GM12874 (cell line): ENCODE measurements around the gene HS6ST2.

Source experiments
- TF ChIP-seq, protein P1 (sequence below): IDR thresholded peaks from 2 replicates; pipeline ENCODE4 v1.5.1; 2011; ENCODE audit warnings: low read depth, mild to moderate bottlenecking, control low read depth, low read length, moderate library complexity; ENCODE audit not compliant: insufficient read depth

The HS6ST2 gene

DNA sequence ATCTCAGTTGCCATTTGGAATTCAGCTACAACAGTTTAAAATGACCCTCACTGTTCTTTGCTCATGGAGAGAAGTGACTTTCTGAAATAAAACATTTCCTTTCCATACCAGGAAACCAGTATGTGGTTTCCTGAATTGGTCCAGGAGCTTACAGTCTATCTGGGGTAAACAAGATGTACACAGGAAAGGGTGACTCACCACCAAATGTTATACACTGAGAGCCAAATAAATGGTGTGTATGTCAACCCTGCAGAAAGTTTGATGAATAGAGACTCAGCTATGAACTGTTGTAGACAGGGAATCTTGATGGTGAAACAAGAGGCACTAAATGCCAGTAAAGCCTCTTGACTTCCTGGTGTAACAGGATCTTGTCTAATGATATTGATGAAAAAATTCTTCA, 100.4 kb downstream of the HS6ST2 start:
- TF ChIP-seq, protein P1, sequence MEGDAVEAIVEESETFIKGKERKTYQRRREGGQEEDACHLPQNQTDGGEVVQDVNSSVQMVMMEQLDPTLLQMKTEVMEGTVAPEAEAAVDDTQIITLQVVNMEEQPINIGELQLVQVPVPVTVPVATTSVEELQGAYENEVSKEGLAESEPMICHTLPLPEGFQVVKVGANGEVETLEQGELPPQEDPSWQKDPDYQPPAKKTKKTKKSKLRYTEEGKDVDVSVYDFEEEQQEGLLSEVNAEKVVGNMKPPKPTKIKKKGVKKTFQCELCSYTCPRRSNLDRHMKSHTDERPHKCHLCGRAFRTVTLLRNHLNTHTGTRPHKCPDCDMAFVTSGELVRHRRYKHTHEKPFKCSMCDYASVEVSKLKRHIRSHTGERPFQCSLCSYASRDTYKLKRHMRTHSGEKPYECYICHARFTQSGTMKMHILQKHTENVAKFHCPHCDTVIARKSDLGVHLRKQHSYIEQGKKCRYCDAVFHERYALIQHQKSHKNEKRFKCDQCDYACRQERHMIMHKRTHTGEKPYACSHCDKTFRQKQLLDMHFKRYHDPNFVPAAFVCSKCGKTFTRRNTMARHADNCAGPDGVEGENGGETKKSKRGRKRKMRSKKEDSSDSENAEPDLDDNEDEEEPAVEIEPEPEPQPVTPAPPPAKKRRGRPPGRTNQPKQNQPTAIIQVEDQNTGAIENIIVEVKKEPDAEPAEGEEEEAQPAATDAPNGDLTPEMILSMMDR = no peak

DNA sequence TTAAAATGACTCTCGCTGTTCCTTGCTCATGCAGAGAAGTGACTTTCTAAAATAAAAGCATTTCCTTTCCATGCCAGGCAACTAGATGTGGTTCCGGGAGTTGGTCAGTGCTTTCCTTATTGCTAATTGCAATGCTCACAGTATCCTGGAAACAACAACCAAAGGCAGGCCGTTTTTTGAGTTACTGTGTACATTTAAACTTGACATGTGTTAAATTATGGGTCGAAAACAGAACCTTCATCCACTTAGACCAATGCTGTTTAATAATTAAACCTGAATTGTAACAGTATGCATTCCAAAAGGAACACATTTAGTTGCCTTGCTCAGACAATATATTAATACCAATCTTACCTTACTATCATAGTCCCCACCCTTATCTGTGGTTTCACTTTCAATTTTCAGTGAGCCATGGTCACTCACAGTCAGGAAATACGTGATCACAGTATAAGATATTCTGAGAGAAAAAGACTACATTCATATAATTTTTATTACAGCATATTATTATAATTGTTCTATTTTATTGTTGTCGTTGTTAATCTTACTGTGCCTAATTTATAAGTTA, 102.6 kb downstream of the HS6ST2 start:
- TF ChIP-seq, protein P1 = no peak

DNA sequence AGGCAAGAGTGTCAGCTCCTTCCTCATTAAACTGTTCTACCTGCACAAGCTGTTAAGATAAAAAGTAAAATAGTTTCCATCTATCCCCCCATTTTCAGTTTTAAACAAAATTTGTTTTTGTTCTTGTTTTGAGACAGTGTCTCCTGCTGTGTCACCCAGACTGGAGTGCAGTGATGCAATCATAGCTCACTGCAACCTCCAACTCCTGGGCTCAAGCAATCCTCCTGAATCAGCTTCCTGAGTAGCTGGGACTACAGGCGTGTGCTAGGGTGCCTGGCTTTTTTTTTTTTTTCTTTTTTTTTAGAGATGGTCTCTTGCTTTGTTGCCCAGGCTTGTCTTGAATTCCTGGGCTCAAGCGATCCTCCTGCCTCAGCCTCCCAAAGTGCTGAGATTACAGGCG, 105.4 kb downstream of the HS6ST2 start:
- TF ChIP-seq, protein P1 = no peak

DNA sequence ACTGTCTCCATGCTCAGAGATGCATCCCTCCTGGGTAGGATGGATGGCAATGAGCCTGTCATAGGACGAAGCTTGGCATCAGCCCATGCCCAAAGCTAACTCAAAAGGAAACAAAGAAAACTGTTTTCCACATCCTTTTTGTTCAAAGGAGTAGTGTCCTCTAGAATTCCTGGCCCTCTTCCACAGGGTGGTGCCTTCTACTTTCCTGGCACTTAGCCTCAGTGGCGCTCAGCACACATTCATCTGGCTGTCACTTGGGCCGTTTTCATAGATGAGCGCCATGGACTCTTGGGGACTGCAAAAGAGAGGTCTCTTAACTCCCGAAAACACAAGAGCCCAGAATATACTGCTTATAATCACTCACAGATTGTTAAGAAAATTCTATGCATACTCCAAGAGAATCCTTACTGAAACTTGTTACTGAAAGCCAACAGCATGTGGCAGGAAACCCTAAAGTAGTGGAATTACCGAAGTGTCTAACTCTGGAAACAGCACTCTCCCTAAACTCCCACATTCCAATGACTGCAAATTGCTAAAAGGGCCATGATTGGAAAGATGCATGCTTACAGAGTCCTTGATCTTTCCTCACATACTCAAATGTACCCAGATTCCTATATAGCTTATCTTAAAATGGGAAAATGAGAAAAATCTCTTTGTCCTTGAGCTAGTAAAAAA, 110.0 kb downstream of the HS6ST2 start:
- TF ChIP-seq, protein P1 = no peak

DNA sequence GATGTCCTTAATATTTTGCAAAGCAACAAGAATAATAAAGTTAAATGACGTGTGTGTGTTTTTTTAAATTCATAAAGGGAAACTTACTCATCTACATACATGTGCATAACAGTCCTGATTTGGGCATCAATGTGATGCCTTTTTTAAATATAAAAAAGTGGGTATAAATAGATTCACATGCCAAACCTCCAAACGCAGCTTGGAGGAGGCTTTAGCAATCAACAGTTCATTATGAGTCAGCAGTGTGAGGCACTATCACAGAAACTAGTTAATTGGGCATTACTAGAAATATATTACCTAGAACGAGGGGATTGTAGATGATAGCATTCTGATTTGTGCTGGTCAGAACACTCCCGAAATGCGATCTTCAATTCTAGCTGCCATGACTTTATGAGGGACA, 115.1 kb downstream of the HS6ST2 start:
- TF ChIP-seq, protein P1 = no peak

DNA sequence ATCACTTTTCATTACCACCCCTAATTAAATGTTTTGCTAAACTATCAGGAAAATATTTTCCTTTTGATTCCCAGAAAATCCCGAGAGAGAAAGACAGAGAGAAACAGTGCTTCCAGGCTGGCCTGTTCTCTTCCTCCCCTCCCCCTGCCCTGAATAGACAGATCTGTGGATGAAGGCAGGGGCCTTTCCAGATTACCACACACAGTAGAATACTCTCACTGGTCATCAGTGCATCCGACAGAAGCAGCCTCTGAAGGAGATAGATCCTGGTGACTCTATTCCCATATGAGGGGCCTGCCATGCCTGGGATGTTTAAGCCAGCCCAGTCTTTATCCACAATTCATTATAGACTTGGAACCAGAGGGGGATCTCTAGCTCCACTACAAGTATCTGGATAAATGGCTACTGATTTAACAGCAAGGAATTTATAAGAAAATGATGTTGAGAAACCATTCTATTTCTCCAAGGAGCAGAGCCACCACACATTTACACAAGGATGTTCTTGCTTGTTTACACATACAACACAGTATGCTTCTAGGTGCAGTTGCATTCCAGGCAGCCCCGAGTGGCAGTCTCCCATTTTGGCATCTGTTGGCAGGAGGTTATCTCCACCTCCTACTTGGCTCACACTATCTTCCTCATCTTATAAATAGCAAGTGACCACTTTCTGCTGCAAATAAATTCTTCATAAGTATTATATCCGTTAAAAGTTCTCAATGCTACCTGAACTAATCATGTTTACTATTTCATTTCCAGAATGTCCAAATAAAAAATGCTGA, 115.8 kb downstream of the HS6ST2 start:
- TF ChIP-seq, protein P1 = no peak

DNA sequence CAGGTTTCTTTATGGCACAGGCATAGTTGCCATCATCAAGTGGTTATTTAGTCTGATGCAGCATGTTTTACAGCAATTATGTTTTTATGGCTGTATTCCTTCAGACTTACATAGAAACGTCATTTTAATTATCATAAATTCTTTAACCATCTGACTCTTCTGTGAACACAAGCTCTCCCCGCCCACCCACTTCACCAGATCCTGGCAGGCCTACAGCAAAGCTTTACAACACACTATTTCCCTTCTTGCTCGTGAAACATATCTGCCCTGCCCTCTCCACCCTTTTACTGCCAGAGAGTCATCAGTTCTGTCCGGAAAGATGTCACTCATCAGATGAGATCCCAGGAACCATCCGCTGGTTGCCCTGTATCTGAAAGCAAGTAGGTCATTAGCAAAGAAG, 120.5 kb downstream of the HS6ST2 start:
- TF ChIP-seq, protein P1 = no peak
